SK-N-MC (cell line): ENCODE measurements around the gene KCNH6.

Experiments used
- EZH2 ChIP-seq: fragments of 200-600 bp; sonication (generic); IDR thresholded peaks from one replicate; pipeline ENCODE4 v1.6.1; 2017; ENCODE audit warnings: antibody characterized with exemption
- FOXP2 ChIP-seq: optimal IDR thresholded peaks from 2 replicates; pipeline ENCODE3; 2011; ENCODE audit warnings: mild to moderate bottlenecking, moderate library complexity; ENCODE audit not compliant: insufficient read depth; ENCODE audit errors: extremely low read length, control extremely low read depth
- POLR2AphosphoS5 ChIP-seq: IDR thresholded peaks from 2 replicates; pipeline ENCODE4 v1.6.1; 2012; ENCODE audit warnings: mild to moderate bottlenecking, low read depth, low read length, borderline replicate concordance

- TF ChIP-seq EZH2 = no peak
- TF ChIP-seq POLR2AphosphoS5 = no peak
- no peak for TF ChIP-seq FOXP2
These were observed 12.5 kb downstream of the KCNH6 start for GRCh38 chr17:63535640-63536039.
